CD4-positive, alpha-beta T cell treated with Interleukin-12 subunit alpha and Interleukin-12 subunit beta, for 1 hour (primary cell): ENCODE measurements around the gene UBE2Z.
"Not testable (repeated sequence)": the region's sequence is repeated elsewhere in the genome, so short reads cannot be mapped to it uniquely, and the experiment has no call there.

Source experiments
- DNase-seq: peaks from one replicate; pipeline ENCODE4 v3.0.0-alpha.2; 2020

The UBE2Z gene

GRCh38 chr17:48908047-48908843 lies at the start of gene UBE2Z:
Gene UBE2Z (plus strand): TSS chr17:48908407. CDS start chr17:48908504, 97 bp downstream.
- DNase-seq: peak; percentile 93

GRCh38 chr17:48860034-48860433 lies 48.2 kb upstream of the UBE2Z start:
- DNase-seq: no peak

GRCh38 chr17:48860456-48860855 lies 47.8 kb upstream of the UBE2Z start:
- no peak for DNase-seq

GRCh38 chr17:48868916-48869500 lies 39.2 kb upstream of the UBE2Z start:
- no peak for DNase-seq

- DNase-seq: no peak
Observed at GRCh38 chr17:48869821-48870318, 38.3 kb upstream of the UBE2Z start.

- DNase-seq: no peak
Observed at GRCh38 chr17:48871035-48871550, 37.1 kb upstream of the UBE2Z start.

- DNase-seq: no peak
Observed at GRCh38 chr17:48871551-48872351, 36.5 kb upstream of the UBE2Z start.

- DNase-seq: not testable (repeated sequence)
Observed at GRCh38 chr17:48872409-48872808, 35.8 kb upstream of the UBE2Z start.

- no peak for DNase-seq
Observed at GRCh38 chr17:48873209-48873608, 35.0 kb upstream of the UBE2Z start.

- DNase-seq: no peak
Observed at GRCh38 chr17:48873696-48874443, 34.3 kb upstream of the UBE2Z start.

GRCh38 chr17:48878920-48879898 lies 29.0 kb upstream of the UBE2Z start:
- DNase-seq: peak; percentile 79

GRCh38 chr17:48882272-48882671 lies 25.9 kb upstream of the UBE2Z start:
- DNase-seq: no peak

- no peak for DNase-seq
Observed at GRCh38 chr17:48883171-48883570, 25.0 kb upstream of the UBE2Z start.

GRCh38 chr17:48890086-48890485 lies 18.1 kb upstream of the UBE2Z start:
- no peak for DNase-seq

GRCh38 chr17:48892940-48893645 lies 15.1 kb upstream of the UBE2Z start:
- DNase-seq: no peak

GRCh38 chr17:48893646-48894508 lies 14.3 kb upstream of the UBE2Z start:
- DNase-seq: no peak

- no peak for DNase-seq
Observed at GRCh38 chr17:48894886-48895285, 13.3 kb upstream of the UBE2Z start.

- no peak for DNase-seq
Observed at GRCh38 chr17:48901241-48901640, 7.0 kb upstream of the UBE2Z start.

GRCh38 chr17:48903401-48903800 lies 4.8 kb upstream of the UBE2Z start:
- no peak for DNase-seq

- DNase-seq: no peak
Observed at GRCh38 chr17:48904428-48904827, 3.8 kb upstream of the UBE2Z start.
